DMS153 treated with DMSO at 0.1 percent for 48 hours (cell line): ENCODE data around the gene PPP2CA.

Source experiments
- DNase-seq: peaks from one replicate; lab custom pipeline; 2025; ENCODE audit not compliant: unreplicated experiment; lab: John Stamatoyannopoulos, UW

The PPP2CA gene

DNA sequence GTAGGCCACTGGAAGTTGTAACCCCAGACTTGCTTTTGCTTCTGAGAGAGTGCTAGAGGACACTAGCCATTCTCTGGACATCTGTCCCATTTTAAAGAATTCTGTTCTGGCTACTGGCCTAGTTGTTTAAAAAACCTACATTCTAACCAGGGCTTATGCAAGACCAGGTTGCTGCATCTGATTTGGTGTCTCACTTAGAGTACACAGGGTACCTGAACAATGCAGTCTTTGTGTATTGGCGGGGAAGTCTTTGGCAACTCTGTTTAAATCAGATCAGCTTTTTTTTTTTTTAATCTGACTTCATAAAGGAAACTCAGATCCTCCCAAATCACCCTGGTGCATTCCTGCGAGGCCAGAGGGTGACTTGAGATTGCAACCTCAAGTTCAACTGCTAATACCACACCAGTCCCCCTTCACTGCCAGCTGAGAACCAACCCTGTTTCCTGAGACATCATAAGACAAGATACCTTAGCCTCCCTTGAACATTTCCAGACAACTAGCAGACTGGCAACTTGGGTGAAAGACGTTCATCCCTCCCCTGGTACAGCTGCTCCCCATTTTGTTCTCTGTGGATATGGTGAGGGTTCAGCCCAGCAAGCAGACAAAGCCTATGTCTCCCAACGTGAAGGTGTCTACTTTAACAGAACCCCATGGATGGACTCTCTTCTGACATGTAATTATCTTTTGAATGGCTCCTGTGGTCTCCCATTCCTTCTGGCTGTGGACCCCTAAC is 76.1 kb downstream of the PPP2CA start:
- DNase-seq, result no peak

DNA sequence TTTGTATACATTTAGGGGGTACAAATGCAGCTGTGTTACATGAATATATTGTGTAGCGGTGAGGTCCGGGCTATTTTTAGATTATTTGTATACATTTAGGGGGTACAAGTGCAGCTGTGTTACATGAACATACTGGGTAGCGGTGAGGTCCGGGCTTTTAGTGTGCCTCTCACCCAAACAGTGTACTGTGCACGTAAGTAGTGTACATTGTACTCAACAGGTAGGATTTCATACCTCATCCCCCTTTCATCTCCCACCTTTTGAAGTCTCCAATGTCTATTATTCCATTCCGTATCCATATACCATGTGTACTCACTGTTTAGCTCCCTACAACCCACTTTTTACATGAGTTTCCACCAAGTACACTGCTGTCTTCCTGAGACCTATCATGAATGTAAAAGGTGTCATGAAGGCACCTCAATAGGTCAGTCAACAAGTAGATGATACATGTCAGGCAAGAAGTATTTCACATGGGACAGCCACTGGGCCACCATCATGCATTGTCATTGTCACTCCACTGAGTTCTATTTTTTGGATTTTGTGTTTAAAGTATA is 76.8 kb downstream of the PPP2CA start:
- no peak for DNase-seq

DNA sequence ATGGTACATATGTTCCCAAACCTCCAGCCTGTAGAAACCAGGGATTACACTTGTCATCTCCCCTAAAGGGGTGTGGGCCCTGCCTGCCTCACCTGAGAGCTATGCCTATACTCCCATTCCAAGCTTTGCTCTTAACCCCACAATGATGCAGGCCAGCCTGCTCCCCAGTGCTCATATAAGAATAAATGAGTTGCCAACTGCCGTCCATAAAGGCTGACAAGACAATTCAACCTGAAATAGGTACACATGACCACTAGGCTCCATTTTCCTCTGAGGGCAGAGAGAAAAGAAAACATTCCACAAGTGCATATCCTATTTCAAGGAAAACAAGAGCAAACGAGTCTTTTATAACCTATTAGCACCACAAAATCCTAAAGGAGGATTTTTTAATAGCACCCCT is 77.6 kb downstream of the PPP2CA start:
- DNase-seq, result no peak

DNA sequence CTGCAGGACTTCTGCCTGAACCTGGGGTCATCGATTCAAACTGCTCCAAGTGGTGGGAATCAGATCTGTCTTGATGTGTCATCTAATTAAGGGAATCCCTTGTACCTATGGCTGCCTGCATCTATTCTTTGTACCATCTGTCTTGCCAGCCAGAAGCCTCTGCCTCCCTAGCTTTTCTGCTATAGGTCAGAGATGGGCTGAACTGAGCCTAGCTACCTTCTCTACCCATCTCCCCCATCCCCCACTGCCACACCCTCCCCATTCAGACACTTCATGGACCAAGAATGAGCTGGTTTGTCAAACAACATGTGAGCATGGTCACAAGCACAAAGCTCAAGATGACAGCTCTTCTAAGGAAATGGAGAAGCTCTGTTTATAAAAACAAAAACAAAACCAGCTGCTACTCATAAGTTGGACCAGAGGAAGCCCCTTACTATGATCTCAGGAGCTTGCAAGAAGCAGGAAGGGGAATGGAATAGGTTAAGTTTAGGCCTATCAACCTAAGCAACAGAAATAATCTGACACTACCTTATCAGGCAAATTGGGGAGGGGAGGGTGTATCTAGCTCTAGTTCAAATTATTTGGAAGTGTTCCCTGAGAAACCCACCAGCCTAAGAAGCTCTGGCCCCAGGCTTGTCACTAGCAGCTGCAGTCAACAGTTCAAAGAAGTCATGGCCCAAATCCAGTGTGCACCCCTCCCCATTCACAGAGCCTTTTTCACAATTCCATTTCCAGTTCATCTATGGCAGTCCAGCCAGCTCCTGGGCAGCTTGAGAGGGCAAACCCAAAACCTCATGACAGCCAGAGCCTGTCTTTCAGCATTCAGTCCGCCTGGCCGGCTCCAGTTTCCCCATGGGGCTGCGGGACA is 79.0 kb downstream of the PPP2CA start:
- no peak for DNase-seq

DNA sequence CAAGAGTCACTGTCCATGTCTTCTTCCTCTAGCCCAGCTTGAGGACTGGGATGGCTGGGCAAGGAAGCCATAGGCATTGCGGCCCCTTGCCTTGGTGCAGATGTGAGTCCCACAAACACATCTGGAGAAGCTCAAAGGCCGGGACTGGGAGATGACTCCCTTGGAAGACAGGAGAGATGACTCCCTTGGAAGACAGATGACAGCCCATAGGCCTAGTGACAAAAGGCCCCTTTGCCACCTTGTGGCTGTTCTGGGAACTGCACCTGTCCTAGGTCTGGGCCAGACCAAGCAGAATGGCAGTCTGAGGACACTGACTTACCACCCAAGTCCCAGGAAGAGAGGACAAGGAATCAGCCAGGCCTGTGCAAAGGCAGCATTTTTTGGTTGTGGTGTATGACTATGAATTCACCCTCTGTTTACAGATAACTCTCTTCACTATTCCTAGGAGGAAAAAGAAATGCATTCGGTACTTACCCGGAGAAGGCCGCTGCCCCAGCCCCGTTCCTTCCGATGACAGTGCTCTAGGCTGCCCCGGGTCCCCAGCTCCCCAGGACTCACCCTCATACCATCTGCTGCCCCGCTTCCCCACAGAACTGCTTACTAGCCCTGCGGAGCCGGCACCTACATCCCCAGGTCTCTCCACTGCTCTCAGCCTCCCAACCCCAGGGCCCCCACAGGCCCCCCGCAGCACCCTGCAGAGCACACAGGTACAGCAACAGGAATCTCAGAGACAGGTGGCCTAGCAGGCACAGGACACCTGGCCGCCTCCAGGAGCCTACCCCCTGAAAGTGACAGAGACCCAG is 79.9 kb downstream of the PPP2CA start:
- peak; percentile 5 for DNase-seq

DNA sequence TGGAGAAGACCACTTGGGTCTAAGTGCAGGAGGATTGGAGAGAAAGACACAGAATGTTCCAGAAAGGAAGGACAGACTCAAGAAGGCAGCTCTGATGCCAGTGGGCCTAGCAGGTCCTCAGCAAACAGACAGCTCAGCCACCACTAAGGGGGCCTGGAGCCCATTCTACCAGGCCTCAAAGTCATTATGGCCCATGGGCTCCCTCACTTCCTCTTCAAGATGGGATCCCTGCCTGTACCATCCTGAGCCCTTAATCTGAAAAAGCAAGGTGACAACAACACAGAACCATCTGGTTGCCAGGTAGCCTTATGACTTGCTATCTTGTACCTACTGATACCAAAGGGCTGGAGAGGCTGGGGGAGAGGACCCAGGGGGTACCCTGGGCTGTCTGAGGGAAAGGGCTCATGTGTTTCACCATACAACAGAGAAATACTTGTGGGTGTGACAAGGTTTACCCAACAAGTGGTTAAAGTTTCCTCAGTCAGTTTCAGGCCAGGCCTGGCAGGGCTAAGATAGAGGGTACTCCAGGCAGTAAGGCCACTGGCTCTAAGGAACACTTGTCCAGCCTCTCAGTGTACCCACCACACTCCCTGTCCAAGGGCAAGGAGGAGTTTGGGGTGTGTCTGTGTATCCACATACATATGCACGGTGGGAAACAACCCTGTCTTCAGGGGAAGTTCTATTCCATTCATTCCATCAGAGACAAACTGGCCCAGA is 80.7 kb downstream of the PPP2CA start:
- no peak for DNase-seq
